GM12878 (cell line): Measurements from ENCODE around the gene ARHGEF6.

Experiments
- CEBPB ChIP-seq, 2 experiments: fragments of 150-350 bp in 1 of 2; IDR thresholded peaks; 2 replicates each; pipeline ENCODE4 v1.6.1; 2012 to 2014; ENCODE audit warnings: low read depth in 2 of 2, low read length in 2 of 2, borderline replicate concordance in 1 of 2, inconsistent platforms in 1 of 2
- CHD2 ChIP-seq: IDR thresholded peaks from 2 replicates; pipeline ENCODE4 v1.6.1; 2011; ENCODE audit warnings: low read depth, low read length, improper control_type of control experiment, borderline replicate concordance
- CHD4 ChIP-seq: fragments of 200-600 bp; sonication (generic); IDR thresholded peaks from 2 replicates; pipeline ENCODE4 v1.6.1; 2016; ENCODE audit warnings: mild to moderate bottlenecking
- CTCF ChIP-seq, 3 experiments: IDR thresholded peaks in 2 of 3; conservative IDR thresholded peaks in 1 of 3; 2 replicates each; pipeline ENCODE4 v1.5.1; 2011; ENCODE audit warnings: low read depth in 3 of 3, low read length in 3 of 3, mild to moderate bottlenecking in 3 of 3, control low read depth in 2 of 3, moderate library complexity in 2 of 3, inconsistent platforms in 1 of 3, mixed read lengths in 1 of 3; ENCODE audit not compliant: control insufficient read depth in 2 of 3, insufficient read depth in 1 of 3; ENCODE audit errors: extremely low read depth in 1 of 3
- EP300 ChIP-seq, 2 experiments: fragments of 150-350 bp in 1 of 2; IDR thresholded peaks; 2 replicates each; pipeline ENCODE4 v1.6.1; 2011 to 2012; ENCODE audit warnings: low read depth in 2 of 2, low read length in 2 of 2, borderline replicate concordance in 1 of 2, improper control_type of control experiment in 1 of 2, inconsistent platforms in 1 of 2; ENCODE audit not compliant: control insufficient read depth in 1 of 2
- HCFC1 ChIP-seq: fragments of 150-350 bp; IDR thresholded peaks from 2 replicates; pipeline ENCODE4 v1.6.1; 2014; ENCODE audit warnings: low read length
- KDM1A ChIP-seq: fragments of 200-600 bp; sonication (generic); IDR thresholded peaks from 2 replicates; pipeline ENCODE4 v1.6.1; 2016; ENCODE audit warnings: borderline replicate concordance
- MXI1 ChIP-seq: fragments of 150-350 bp; IDR thresholded peaks from 2 replicates; pipeline ENCODE4 v1.6.1; 2011; ENCODE audit warnings: low read depth, mild to moderate bottlenecking, inconsistent platforms, low read length, improper control_type of control experiment
- RAD21 ChIP-seq: IDR thresholded peaks from 2 replicates; pipeline ENCODE4 v1.6.1; 2011; ENCODE audit warnings: mild to moderate bottlenecking, low read depth, low read length, moderate library complexity; ENCODE audit not compliant: insufficient read depth
- SKIL ChIP-seq: fragments of 450-650 bp; IDR thresholded peaks from 2 replicates; pipeline ENCODE4 v1.6.1; 2017; ENCODE audit warnings: mild to moderate bottlenecking, low read depth, inconsistent platforms; ENCODE audit not compliant: poor library complexity, severe bottlenecking
- ZNF274 ChIP-seq: IDR thresholded peaks from one replicate; pipeline ENCODE4 v1.8.0; 2011; ENCODE audit not compliant: insufficient read length, insufficient read depth
- TF ChIP-seq, protein P1 (sequence below): IDR thresholded peaks from 2 replicates; pipeline ENCODE4 v1.6.1; 2011; ENCODE audit warnings: borderline replicate concordance, low read depth, mild to moderate bottlenecking, moderate library complexity, mixed read lengths, low read length; ENCODE audit not compliant: insufficient read depth; ENCODE audit errors: extremely low read length

DNA sequence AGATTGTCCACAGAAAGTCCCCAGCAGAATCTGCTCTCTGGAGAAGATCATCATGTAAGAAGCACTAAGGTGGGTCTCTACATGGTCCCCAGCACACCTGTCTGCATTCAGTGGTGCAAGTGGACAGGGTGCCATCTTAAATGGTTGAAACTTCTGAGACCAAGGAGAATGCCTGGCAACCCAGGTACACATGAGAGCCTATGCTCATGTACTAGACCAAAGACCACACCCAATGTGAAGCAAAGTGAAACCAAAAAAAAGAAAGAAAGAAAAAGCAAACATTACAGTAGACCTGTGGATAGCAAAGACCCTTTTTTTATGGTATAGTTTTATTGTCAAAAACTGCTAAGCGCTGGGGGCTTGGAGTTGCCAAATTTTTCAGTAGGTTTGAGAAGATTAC lies 117.8 kb downstream of the ARHGEF6 start:
- TF ChIP-seq, protein P1, sequence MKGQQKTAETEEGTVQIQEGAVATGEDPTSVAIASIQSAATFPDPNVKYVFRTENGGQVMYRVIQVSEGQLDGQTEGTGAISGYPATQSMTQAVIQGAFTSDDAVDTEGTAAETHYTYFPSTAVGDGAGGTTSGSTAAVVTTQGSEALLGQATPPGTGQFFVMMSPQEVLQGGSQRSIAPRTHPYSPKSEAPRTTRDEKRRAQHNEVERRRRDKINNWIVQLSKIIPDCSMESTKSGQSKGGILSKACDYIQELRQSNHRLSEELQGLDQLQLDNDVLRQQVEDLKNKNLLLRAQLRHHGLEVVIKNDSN = no peak
- TF ChIP-seq ZNF274 = no peak
- no peak for TF ChIP-seq EP300 (IDR thresholded peaks at IDR 0.05; ENCODE audit: borderline replicate concordance in 1 of 2, control insufficient read depth in 1 of 2, low read depth in 2 of 2, low read length in 2 of 2)
- TF ChIP-seq CTCF (IDR thresholded peaks at IDR 0.05 in 2 of 3, conservative IDR thresholded peaks at IDR 0.05 in 1 of 3; ENCODE audit: control insufficient read depth in 2 of 3, extremely low read depth in 1 of 3, insufficient read depth in 1 of 3, low read depth in 3 of 3, low read length in 3 of 3) = no peak
- TF ChIP-seq MXI1 = no peak
- no peak for TF ChIP-seq SKIL
- TF ChIP-seq CHD4 = no peak
- no peak for TF ChIP-seq KDM1A
- no peak for TF ChIP-seq CEBPB (IDR thresholded peaks at IDR 0.05; ENCODE audit: borderline replicate concordance in 1 of 2, low read depth in 2 of 2, low read length in 2 of 2)
- no peak for TF ChIP-seq RAD21
- no peak for TF ChIP-seq CHD2
- no peak for TF ChIP-seq HCFC1
